GM12878 (cell line): ENCODE measurements around the gene CDCA8. TPM values are rescaled to one million over a fixed set of nuclear protein-coding genes. Genes with fewer than 3 reads are reported as not detected.

Experiments used
- ATAC-seq: fragments of 200-7000 bp; cut with Tn5 transposase; 3 replicates; pipeline ENCODE4 v1.9.1; 2020; ENCODE audit warnings: mild to moderate bottlenecking, moderate library complexity
- BruUV-seq: library from RNA; stranded (reverse); fragments of 400-500 nt; replicated peaks from 2 replicates; lab custom pipeline; 2021; lab: Mats Ljungman, UMichigan
- CTCF ChIA-PET: fragments of 300-600 bp; sonication (Branson Sonifier 250); formaldehyde crosslinking; extraction: SDS; loops from one replicate; lab custom pipeline; 2021; ENCODE audit warnings: inconsistent platforms; lab: Yijun Ruan, JAX
- POLR2A ChIA-PET: fragments of 350-600 bp; formaldehyde crosslinking; extraction: SDS; loops from one replicate; lab custom pipeline; 2021; ENCODE audit warnings: inconsistent platforms; lab: Charles Lee
- RAD21 ChIA-PET: fragments of 300-600 bp; sonication (Branson Sonifier 250); formaldehyde crosslinking; loops from one replicate; lab custom pipeline; 2023; ENCODE audit warnings: antibody characterized with exemption; ENCODE audit not compliant: unreplicated experiment; lab: Charles Lee
- SMC1A ChIA-PET: fragments of 300-600 bp; sonication (Branson Sonifier 250); formaldehyde crosslinking; loops from one replicate; lab custom pipeline; 2023; ENCODE audit not compliant: unreplicated experiment, uncharacterized antibody; lab: Charles Lee
- DNase-seq: peaks from one replicate; pipeline ENCODE4 v3.0.0-alpha.2; 2011; ENCODE audit warnings: low read depth, low spot score
- FAIRE-seq: peaks from 3 replicates; lab custom pipeline; 2011; peaks lifted over from hg19 to GRCh38; lab: Jason Lieb, UNC
- H2AFZ ChIP-seq: 2 replicates; pipeline ENCODE4 v1.6.0; 2011; ENCODE audit warnings: low read depth, low read length, control low read depth; ENCODE audit not compliant: control insufficient read depth
- H3K27ac ChIP-seq: 2 replicates; pipeline ENCODE4 v1.5.1; 2011; ENCODE audit warnings: control low read depth; ENCODE audit not compliant: control insufficient read depth, insufficient read depth
- H3K27me3 ChIP-seq, 2 experiments: replicated peaks in 1 of 2; 2 replicates each; pipeline versions ENCODE4 v1.6.0 to v1.6.1; 2011; ENCODE audit warnings: low read length in 1 of 2; ENCODE audit not compliant: control insufficient read depth in 2 of 2, insufficient read depth in 2 of 2
- H3K36me3 ChIP-seq, 2 experiments: 2 replicates each; pipeline ENCODE4 v1.5.1; 2011; ENCODE audit warnings: low read length in 1 of 2; ENCODE audit not compliant: control insufficient read depth in 2 of 2, insufficient read depth in 2 of 2
- H3K4me1 ChIP-seq: 2 replicates; pipeline ENCODE4 v1.6.1; 2011; ENCODE audit warnings: mild to moderate bottlenecking, low read length, moderate library complexity, mixed read lengths; ENCODE audit not compliant: control insufficient read depth, insufficient read depth
- H3K4me2 ChIP-seq: 2 replicates; pipeline ENCODE4 v1.6.0; 2011; ENCODE audit warnings: control low read depth; ENCODE audit not compliant: control insufficient read depth, insufficient read depth
- H3K4me3 ChIP-seq: fragments of 200-600 bp; sonication (generic); 2 replicates; pipeline ENCODE4 v1.5.1; 2016
- H3K79me2 ChIP-seq: 2 replicates; pipeline ENCODE4 v1.6.0; 2011; ENCODE audit warnings: low read length; ENCODE audit not compliant: control insufficient read depth, insufficient read depth
- H3K9ac ChIP-seq: 2 replicates; pipeline ENCODE4 v1.8.0; 2011; ENCODE audit warnings: low read length, control low read depth, mixed read lengths; ENCODE audit not compliant: control insufficient read depth, insufficient read depth
- H3K9me3 ChIP-seq: replicated peaks from 3 replicates; pipeline ENCODE4 v1.5.1; 2011; ENCODE audit warnings: mild to moderate bottlenecking, low read length; ENCODE audit not compliant: control insufficient read depth, insufficient read depth
- H4K20me1 ChIP-seq: 2 replicates; pipeline ENCODE4 v1.6.0; 2011; ENCODE audit not compliant: control insufficient read depth, insufficient read depth
- BRCA1 ChIP-seq: IDR thresholded peaks from 2 replicates; pipeline ENCODE4 v1.6.1; 2011; ENCODE audit warnings: low read depth, low read length, improper control_type of control experiment
- CBX3 ChIP-seq: fragments of 200-600 bp; sonication (generic); IDR thresholded peaks from 2 replicates; pipeline ENCODE4 v1.6.1; 2016; ENCODE audit warnings: low read depth, borderline replicate concordance
- CHD1 ChIP-seq: IDR thresholded peaks from 2 replicates; pipeline ENCODE4 v1.6.1; 2012; ENCODE audit warnings: low read depth, low read length, improper control_type of control experiment
- E2F8 ChIP-seq: fragments of 450-650 bp; IDR thresholded peaks from 2 replicates; pipeline ENCODE4 v1.6.1; 2018; ENCODE audit warnings: mild to moderate bottlenecking, low read depth, moderate library complexity; ENCODE audit not compliant: partially characterized antibody
- LARP7 ChIP-seq: fragments of 450-650 bp; IDR thresholded peaks from 2 replicates; pipeline ENCODE4 v1.6.1; 2017; ENCODE audit warnings: mild to moderate bottlenecking
- MYB ChIP-seq: fragments of 150-350 bp; IDR thresholded peaks from 2 replicates; pipeline ENCODE4 v1.6.1; 2014; ENCODE audit warnings: mild to moderate bottlenecking, low read depth, low read length, borderline replicate concordance
- PAX8 ChIP-seq: fragments of 450-650 bp; IDR thresholded peaks from 2 replicates; pipeline ENCODE4 v1.6.1; 2017; ENCODE audit warnings: mild to moderate bottlenecking, moderate library complexity
- RAD21 ChIP-seq: IDR thresholded peaks from 2 replicates; pipeline ENCODE4 v1.6.1; 2011; ENCODE audit warnings: mild to moderate bottlenecking, low read depth, low read length, moderate library complexity; ENCODE audit not compliant: insufficient read depth
- SUPT20H ChIP-seq: IDR thresholded peaks from 2 replicates; pipeline ENCODE4 v1.6.1; 2011; ENCODE audit warnings: low read depth, mild to moderate bottlenecking, low read length, moderate library complexity, borderline replicate concordance; ENCODE audit not compliant: control insufficient read depth
- YY1 ChIP-seq: IDR thresholded peaks from 2 replicates; pipeline ENCODE4 v1.6.1; 2011; ENCODE audit warnings: low read depth, mild to moderate bottlenecking, low read length
- ZBTB11 ChIP-seq: fragments of 450-650 bp; formaldehyde crosslinking; IDR thresholded peaks from 2 replicates; pipeline ENCODE4 v1.5.0; 2022; ENCODE audit warnings: mild to moderate bottlenecking, missing genetic modification characterization
- ZNF622 ChIP-seq: fragments of 450-650 bp; IDR thresholded peaks from 2 replicates; pipeline ENCODE4 v1.6.1; 2017; ENCODE audit warnings: mild to moderate bottlenecking, inconsistent platforms
- WGBS: methylation state at CpG from one replicate; pipeline ENCODE4 v1.1.6; 2016; ENCODE audit warnings: low lambda C conversion rate; ENCODE audit not compliant: insufficient replicate concordance, insufficient coverage; ENCODE audit errors: missing lambda C conversion rate; 5-methylcytosine and 5-hydroxymethylcytosine counted together
- in situ Hi-C: fragments of 300-500 bp; cut with MboI; formaldehyde crosslinking; loops from 9 replicates; pipeline ENCODE4 v1.14.3; 2018; ENCODE audit warnings: mixed read lengths
- intact Hi-C: fragments of 100-400 bp; cut with micrococcal nuclease; formaldehyde crosslinking; loops from one replicate; pipeline ENCODE4 v1.14.2; 2022; ENCODE audit not compliant: unreplicated experiment
- polyA plus RNA-seq, 11 experiments: library from polyadenylated mRNA; depleted of rRNA in 4 of 11; unstranded in 6 of 11; stranded (reverse) in 5 of 11; fragments of >200 nt; fragmentation: Nextera tagmentation in 4 of 11; fragmentation: Illumina TruSeq in 1 of 11; extraction: Ambion mirVana in 4 of 11; extraction: Trizol in 1 of 11; gene quantifications; 1 replicate in 1 of 11; 2 replicates in 10 of 11; pipeline versions ENCODE4 v1.2.1 to v1.2.3, GENCODE V29; 2011 to 2016; ENCODE audit warnings: inconsistent platforms in 2 of 11, missing spikeins in 2 of 11, low read depth in 1 of 11
- total RNA-seq, 4 experiments: library from RNA; depleted of rRNA in 3 of 4; stranded (reverse); fragments of >200 nt in 3 of 4; fragmentation: Illumina TruSeq in 1 of 4; extraction: Trizol in 1 of 4; gene quantifications; 2 replicates each; pipeline versions ENCODE4 v1.2.1 to v1.2.3, GENCODE V29; 2013 to 2021
- TF ChIP-seq, protein P1 (sequence below): fragments of 450-650 bp; formaldehyde crosslinking; IDR thresholded peaks from 2 replicates; pipeline ENCODE4 v1.4.0; 2022; ENCODE audit warnings: mild to moderate bottlenecking, moderate library complexity

The CDCA8 gene
- total and polyA plus RNA-seq, 10 of the 15 experiments (the other 5 are each of a cell fraction or from before 2014, with no cell fraction given): 21.3 to 98.1 (median 61.4) TPM

GRCh38 chr1:37667023-37667671 lies 25.2 kb upstream of the CDCA8 start:
- BruUV-seq: no TSS peak
- 66% methylated on average over 17 of the region's 17 CpGs for WGBS
- Histone ChIP-seq H4K20me1 (no peaks in the 10 kb centered on the region), H3K27me3 (no peaks in the 10 kb centered on the region; a peak in 1 of 4 replicates), H3K79me2 (no peaks in the 10 kb centered on the region), H3K36me3 (no peaks in the 10 kb centered on the region), H2AFZ (no peak overlapping the region), H3K27ac (no peak overlapping the region), H3K4me3 (no peak overlapping the region), H3K9me3 (no peaks in the 10 kb centered on the region), H3K4me2 (no peak overlapping the region), H3K4me1 (no peaks in the 10 kb centered on the region), H3K9ac (no peak overlapping the region)
- no peak for DNase-seq
- in situ Hi-C loops (no loop called here), intact Hi-C loops (no loop called here)
- RAD21 ChIA-PET: no interaction called here
- CTCF ChIA-PET: interaction anchor here (0.6 to 2.5 kb wide), 4 partner anchors 15 to 69 kb away, joined by 3 to 11 read pairs (median 3); no protein-coding TSS in a partner anchor
- ATAC-seq: no peak
- SMC1A ChIA-PET: interaction anchor here (1.0 to 2.7 kb wide), 3 partner anchors 8 to 15 kb away, joined by 3 to 13 read pairs (median 3); no protein-coding TSS in a partner anchor
- POLR2A ChIA-PET: interaction anchor here (0.5 kb wide), 1 partner anchor 153 kb away, joined by 4 read pairs; no protein-coding TSS in a partner anchor
- no peak for FAIRE-seq
- TF ChIP-seq YY1 (no peak), ZNF622 (no peak), RAD21 (no peak), BRCA1 (no peak), E2F8 (no peak), CBX3 (no peak), ZBTB11 (CRISPR knock-in tag) (no peak), MYB (no peak), LARP7 (no peak), SUPT20H (no peak), CHD1 (no peak), PAX8 (no peak)
- TF ChIP-seq, protein P1, sequence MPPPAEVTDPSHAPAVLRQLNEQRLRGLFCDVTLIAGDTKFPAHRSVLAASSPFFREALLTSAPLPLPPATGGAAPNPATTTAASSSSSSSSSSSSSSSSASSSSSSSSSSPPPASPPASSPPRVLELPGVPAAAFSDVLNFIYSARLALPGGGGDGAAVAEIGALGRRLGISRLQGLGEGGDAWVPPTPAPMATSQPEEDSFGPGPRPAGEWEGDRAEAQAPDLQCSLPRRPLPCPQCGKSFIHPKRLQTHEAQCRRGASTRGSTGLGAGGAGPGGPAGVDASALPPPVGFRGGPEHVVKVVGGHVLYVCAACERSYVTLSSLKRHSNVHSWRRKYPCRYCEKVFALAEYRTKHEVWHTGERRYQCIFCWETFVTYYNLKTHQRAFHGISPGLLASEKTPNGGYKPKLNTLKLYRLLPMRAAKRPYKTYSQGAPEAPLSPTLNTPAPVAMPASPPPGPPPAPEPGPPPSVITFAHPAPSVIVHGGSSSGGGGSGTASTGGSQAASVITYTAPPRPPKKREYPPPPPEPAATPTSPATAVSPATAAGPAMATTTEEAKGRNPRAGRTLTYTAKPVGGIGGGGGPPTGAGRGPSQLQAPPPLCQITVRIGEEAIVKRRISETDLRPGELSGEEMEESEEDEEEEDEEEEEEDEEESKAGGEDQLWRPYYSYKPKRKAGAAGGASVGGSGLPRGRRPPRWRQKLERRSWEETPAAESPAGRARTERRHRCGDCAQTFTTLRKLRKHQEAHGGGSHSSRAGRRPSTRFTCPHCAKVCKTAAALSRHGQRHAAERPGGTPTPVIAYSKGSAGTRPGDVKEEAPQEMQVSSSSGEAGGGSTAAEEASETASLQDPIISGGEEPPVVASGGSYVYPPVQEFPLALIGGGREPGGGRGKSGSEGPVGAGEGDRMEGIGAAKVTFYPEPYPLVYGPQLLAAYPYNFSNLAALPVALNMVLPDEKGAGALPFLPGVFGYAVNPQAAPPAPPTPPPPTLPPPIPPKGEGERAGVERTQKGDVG: no peak
